ENCODE results near the gene IDH1.

The IDH1 gene

DNA sequence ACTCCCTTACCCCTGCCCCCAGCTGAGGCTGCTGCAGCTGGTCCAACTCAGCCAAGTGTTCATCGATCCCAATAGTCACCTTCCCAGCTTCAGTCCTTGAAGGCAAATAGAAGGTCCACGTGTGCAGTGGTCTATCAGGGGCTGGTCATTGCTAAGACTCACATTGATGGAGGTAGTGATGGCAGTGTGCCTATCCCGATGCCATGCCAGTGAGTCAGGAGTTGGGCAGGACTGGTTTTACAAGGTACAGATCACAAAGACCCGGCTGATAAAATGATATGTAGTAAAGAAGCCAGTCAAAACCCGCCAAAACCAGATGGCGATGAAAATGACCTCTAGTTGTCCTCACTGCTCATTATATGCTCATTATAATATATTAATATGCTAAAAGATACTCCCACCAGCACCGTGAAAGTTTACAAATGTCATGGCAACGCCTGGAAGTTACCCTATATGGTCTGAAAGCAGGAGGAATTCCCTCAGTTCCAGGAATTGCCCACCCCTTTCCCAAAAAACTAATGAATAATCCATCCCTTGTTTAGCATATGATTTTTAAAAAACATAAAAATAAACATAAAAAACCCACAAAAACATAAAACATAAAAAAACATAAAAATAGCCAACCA is 62.1 kb downstream of the IDH1 start:
- TF ChIP-seq, protein P1, sequence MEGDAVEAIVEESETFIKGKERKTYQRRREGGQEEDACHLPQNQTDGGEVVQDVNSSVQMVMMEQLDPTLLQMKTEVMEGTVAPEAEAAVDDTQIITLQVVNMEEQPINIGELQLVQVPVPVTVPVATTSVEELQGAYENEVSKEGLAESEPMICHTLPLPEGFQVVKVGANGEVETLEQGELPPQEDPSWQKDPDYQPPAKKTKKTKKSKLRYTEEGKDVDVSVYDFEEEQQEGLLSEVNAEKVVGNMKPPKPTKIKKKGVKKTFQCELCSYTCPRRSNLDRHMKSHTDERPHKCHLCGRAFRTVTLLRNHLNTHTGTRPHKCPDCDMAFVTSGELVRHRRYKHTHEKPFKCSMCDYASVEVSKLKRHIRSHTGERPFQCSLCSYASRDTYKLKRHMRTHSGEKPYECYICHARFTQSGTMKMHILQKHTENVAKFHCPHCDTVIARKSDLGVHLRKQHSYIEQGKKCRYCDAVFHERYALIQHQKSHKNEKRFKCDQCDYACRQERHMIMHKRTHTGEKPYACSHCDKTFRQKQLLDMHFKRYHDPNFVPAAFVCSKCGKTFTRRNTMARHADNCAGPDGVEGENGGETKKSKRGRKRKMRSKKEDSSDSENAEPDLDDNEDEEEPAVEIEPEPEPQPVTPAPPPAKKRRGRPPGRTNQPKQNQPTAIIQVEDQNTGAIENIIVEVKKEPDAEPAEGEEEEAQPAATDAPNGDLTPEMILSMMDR (IDR thresholded peaks at IDR 0.05; ENCODE audit: borderline replicate concordance, control extremely low read depth, extremely low read depth, insufficient read depth, missing control alignments): no peak
- DNase-seq (ENCODE audit: low spot score): no peak
- in situ Hi-C loops (cut with MboI; ENCODE audit: low sequenced_read_pairs, unreplicated experiment): no loop called here

DNA sequence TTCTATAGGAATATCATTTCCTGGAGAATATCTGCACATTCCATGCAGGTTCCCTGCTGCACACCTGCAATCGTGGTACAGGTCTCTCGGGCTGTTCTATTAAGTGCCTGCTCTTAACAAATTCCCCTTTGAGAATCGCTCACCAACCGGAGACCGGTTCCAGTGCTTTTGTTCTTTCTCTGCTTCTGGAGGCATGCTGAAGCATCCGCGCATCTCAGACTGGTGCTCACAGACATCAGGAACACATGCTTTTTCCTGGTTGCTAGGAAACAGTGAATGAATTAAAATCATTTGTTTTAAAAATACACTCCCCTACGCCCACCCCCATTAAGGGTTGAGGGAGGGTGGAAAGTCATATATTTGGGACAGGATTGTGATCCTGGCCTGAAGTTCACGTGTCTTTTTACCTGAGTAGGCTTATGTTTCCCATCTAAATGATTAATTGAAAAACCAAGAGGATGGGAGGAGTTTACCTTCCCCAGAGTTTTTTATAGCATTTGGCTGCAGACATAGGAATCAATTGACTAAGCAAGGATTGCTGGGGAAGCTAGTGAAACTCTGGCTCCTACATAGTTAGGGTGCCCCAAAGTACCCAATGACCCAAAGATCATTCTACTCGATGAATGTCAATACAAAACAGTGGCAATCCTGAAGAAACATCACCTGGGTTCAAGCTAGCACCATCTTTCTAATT is 64.9 kb downstream of the IDH1 start, which contains the start of gene C2orf80:
Gene C2orf80 (minus strand): TSS at position 221 of the 694 bp plus-strand sequence. CDS start 3,044 bp downstream, outside the sequence.
- in situ Hi-C loops (cut with MboI; ENCODE audit: low sequenced_read_pairs, unreplicated experiment): no loop called here
- TF ChIP-seq, protein P1 (IDR thresholded peaks at IDR 0.05; ENCODE audit: borderline replicate concordance, control extremely low read depth, extremely low read depth, insufficient read depth, missing control alignments): no peak
- DNase-seq (ENCODE audit: low spot score): no peak

DNA sequence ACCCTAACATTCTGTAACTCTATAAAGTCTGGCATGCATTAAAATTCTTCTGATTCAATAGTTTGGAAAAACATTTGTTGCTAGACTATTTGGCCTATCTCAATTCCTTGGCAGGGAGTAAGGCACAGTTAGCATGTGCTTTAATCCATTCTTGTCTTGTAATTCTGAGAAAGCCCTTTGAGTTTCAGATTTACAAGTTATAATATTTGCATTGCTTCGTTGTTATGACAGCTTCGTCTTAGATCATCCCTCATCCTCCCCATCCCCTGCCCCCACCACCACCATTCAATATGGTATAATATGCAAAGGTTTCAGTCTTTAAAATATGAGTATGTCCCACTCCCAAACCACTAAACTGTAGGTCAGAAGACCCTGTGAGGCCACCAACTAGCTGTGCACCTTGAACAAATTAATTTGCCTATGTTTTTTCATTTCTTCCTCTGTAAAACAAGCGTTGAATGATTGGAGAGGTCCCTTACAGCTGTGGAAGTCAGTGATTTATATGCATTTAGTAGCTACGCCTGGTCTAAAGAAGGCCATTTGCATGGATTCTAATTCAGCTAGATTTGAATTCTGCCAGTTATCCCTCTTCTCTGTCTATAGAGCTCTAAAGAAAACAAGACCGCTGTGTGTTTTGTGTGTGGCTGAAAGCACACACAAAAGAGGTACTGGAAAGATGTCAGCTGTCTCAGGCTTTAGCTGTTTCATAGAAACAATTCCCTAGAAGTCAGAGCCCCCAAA is 65.6 kb downstream of the IDH1 start:
- DNase-seq (ENCODE audit: low spot score): no peak
- TF ChIP-seq, protein P1 (IDR thresholded peaks at IDR 0.05; ENCODE audit: borderline replicate concordance, control extremely low read depth, extremely low read depth, insufficient read depth, missing control alignments): no peak
- in situ Hi-C loops (cut with MboI; ENCODE audit: low sequenced_read_pairs, unreplicated experiment): no loop called here

DNA sequence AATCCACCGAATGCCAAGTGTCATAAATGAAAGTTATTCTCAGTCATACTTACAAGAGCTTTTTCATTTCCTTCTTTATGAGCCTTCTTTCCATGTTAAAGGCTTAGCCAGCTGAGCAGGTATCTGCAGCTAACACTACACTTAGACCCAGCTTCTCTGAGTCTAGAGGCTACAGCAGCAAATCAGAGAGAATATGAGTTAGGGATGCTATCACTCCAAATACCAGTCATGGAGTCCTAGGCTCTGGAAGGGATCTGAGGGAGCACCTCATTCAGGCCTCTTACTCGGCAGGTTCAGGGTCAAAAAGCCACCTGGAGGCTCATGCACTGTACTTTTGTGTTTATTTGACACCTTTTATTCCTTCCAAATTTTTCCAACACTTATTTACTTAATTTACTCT is 68.0 kb downstream of the IDH1 start:
- no peak for DNase-seq (ENCODE audit: low spot score)
- TF ChIP-seq, protein P1 (IDR thresholded peaks at IDR 0.05; ENCODE audit: borderline replicate concordance, control extremely low read depth, extremely low read depth, insufficient read depth, missing control alignments): no peak
- in situ Hi-C loops (cut with MboI; ENCODE audit: low sequenced_read_pairs, unreplicated experiment): no loop called here

DNA sequence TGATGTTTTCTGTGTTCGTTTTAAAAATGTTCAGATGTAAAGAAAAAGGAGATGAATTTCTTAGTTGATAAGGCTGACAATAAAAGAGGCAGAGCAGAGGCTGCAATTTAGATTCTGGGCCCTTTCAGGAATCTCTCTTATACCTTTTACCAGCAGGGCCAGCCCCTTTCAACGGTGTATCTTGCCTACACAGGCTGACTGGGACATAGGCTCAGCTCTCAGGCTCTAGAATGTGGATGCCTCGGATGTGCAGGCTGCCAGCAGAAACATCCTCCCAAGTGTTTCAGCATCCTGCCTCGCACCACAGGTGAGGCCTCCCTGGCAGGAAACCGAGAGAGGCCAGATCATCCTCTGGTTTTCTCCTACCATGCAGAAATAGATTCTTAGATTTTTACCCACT is 68.4 kb downstream of the IDH1 start:
- TF ChIP-seq, protein P1 (IDR thresholded peaks at IDR 0.05; ENCODE audit: borderline replicate concordance, control extremely low read depth, extremely low read depth, insufficient read depth, missing control alignments): no peak
- in situ Hi-C loops (cut with MboI; ENCODE audit: low sequenced_read_pairs, unreplicated experiment): no loop called here
- DNase-seq (ENCODE audit: low spot score): no peak

Measured in GM13976 (cell line).